ENCODE data around the gene TRABD2B. TPM values are rescaled to one million over a fixed set of nuclear protein-coding genes. Genes with fewer than 3 reads are reported as not detected.

TRABD2B gene
- total RNA-seq, 1 experiment from 2014 or later, result 0.36 TPM

GRCh38 chr1:47725511-47725991, 271.6 kb downstream of the TRABD2B start:
- no peaks in the 10 kb centered on the region for H3K27me3 ChIP-seq (replicated peaks; ENCODE audit: control insufficient read depth, insufficient read depth, low read length)
- POLR2A ChIA-PET, result interaction anchor here (0.5 to 1.4 kb wide), 2 partner anchors 248 to 546 kb away, joined by 3 read pairs; no protein-coding TSS in a partner anchor
- intact Hi-C loops (cut with micrococcal nuclease; ENCODE audit: unreplicated experiment), result no loop called here
- Mint-ChIP-seq H3K9me3 (ENCODE audit: unreplicated experiment) (no peaks in the 10 kb centered on the region), H3K4me1 (ENCODE audit: low read depth, unreplicated experiment) (peaks cover 22% of the 10 kb centered on the region), H3K27me3 (ENCODE audit: insufficient read depth, unreplicated experiment) (no peaks in the 10 kb centered on the region), H3K4me3 (ENCODE audit: unreplicated experiment) (no peak overlapping the region), H3K27ac (ENCODE audit: unreplicated experiment) (no peak overlapping the region), H3K36me3 (ENCODE audit: insufficient read depth, unreplicated experiment) (no peaks in the 10 kb centered on the region)
- no peaks in the 10 kb centered on the region for H3K36me3 ChIP-seq (ENCODE audit: control insufficient read depth, insufficient read depth, low read length)
- H3K4me3 ChIP-seq (ENCODE audit: low read depth, low read length), result no peak overlapping the region
- H3K9me3 ChIP-seq, result no peaks in the 10 kb centered on the region
- peaks cover 24% of the 10 kb centered on the region for H3K4me1 ChIP-seq
- CTCF ChIA-PET, result interaction anchor here (0.5 to 2.8 kb wide), 32 partner anchors 8 to 746 kb away, joined by 3 to 57 read pairs (median 4); partner anchors contain the start of genes FOXD2, SPATA6, STIL and TRABD2B
- no peak for DNase-seq
- no peak for TF ChIP-seq CTCF (IDR thresholded peaks at IDR 0.05; ENCODE audit: insufficient read depth in 1 of 2, low read depth in 1 of 2, low read length in 1 of 2, severe bottlenecking in 1 of 2, unreplicated experiment in 1 of 2)
- no TSS peak for BruUV-seq (replicated peaks)

- no peak overlapping the region for H3K4me3 ChIP-seq (ENCODE audit: low read depth, low read length)
- Mint-ChIP-seq H3K27me3 (ENCODE audit: insufficient read depth, unreplicated experiment) (no peaks in the 10 kb centered on the region), H3K4me3 (ENCODE audit: unreplicated experiment) (no peak overlapping the region), H3K36me3 (ENCODE audit: insufficient read depth, unreplicated experiment) (no peaks in the 10 kb centered on the region), H3K9me3 (ENCODE audit: unreplicated experiment) (no peaks in the 10 kb centered on the region), H3K27ac (ENCODE audit: unreplicated experiment) (no peak overlapping the region), H3K4me1 (ENCODE audit: low read depth, unreplicated experiment) (peaks cover 22% of the 10 kb centered on the region)
- intact Hi-C loops (cut with micrococcal nuclease; ENCODE audit: unreplicated experiment), result no loop called here
- no peaks in the 10 kb centered on the region for H3K36me3 ChIP-seq (ENCODE audit: control insufficient read depth, insufficient read depth, low read length)
- ChIA-PET POLR2A (no interaction called here), CTCF (no interaction called here)
- no peaks in the 10 kb centered on the region for H3K9me3 ChIP-seq
- BruUV-seq (replicated peaks), result no TSS peak
- no peak for TF ChIP-seq CTCF (IDR thresholded peaks at IDR 0.05; ENCODE audit: insufficient read depth in 1 of 2, low read depth in 1 of 2, low read length in 1 of 2, severe bottlenecking in 1 of 2, unreplicated experiment in 1 of 2)
- peaks cover 24% of the 10 kb centered on the region for H3K4me1 ChIP-seq
- no peak for DNase-seq
- H3K27me3 ChIP-seq (replicated peaks; ENCODE audit: control insufficient read depth, insufficient read depth, low read length), result no peaks in the 10 kb centered on the region
These were observed 272.1 kb downstream of the TRABD2B start for GRCh38 chr1:47725000-47725473.

- no TSS peak for BruUV-seq (replicated peaks)
- TF ChIP-seq CTCF (IDR thresholded peaks at IDR 0.05; ENCODE audit: insufficient read depth in 1 of 2, low read depth in 1 of 2, low read length in 1 of 2, severe bottlenecking in 1 of 2, unreplicated experiment in 1 of 2), result no peak
- POLR2A ChIA-PET, result no interaction called here
- no peaks in the 10 kb centered on the region for H3K27me3 Mint-ChIP-seq (ENCODE audit: insufficient read depth, unreplicated experiment)
- Histone ChIP-seq H3K36me3 (ENCODE audit: control insufficient read depth, insufficient read depth, low read length) (no peaks in the 10 kb centered on the region), H3K4me3 (ENCODE audit: low read depth, low read length) (no peak overlapping the region), H3K27me3 (replicated peaks; ENCODE audit: control insufficient read depth, insufficient read depth, low read length) (no peaks in the 10 kb centered on the region), H3K9me3 (no peaks in the 10 kb centered on the region), H3K4me1 (peaks cover 24% of the 10 kb centered on the region)
- CTCF ChIA-PET, result no interaction called here
- no peaks in the 10 kb centered on the region for H3K9me3 Mint-ChIP-seq (ENCODE audit: unreplicated experiment)
- no peak overlapping the region for H3K4me3 Mint-ChIP-seq (ENCODE audit: unreplicated experiment)
- intact Hi-C loops (cut with micrococcal nuclease; ENCODE audit: unreplicated experiment), result no loop called here
- no peak overlapping the region for H3K27ac Mint-ChIP-seq (ENCODE audit: unreplicated experiment)
- H3K4me1 Mint-ChIP-seq (ENCODE audit: low read depth, unreplicated experiment), result peaks cover 22% of the 10 kb centered on the region
- H3K36me3 Mint-ChIP-seq (ENCODE audit: insufficient read depth, unreplicated experiment), result no peaks in the 10 kb centered on the region
- DNase-seq, result no peak
These were observed 272.7 kb downstream of the TRABD2B start for GRCh38 chr1:47724432-47724999.
